GM19452 (cell line): ENCODE data around the gene MAP4K2.
"Not testable (repeated sequence)": the region's sequence is repeated elsewhere in the genome, so short reads cannot be mapped to it uniquely, and the experiment has no call there.

Source experiments
- ATAC-seq: cut with Tn5 transposase; IDR thresholded peaks from one replicate; pipeline ENCODE4 v1.9.1; 2021; ENCODE audit not compliant: unreplicated experiment

MAP4K2 gene

GRCh38 chr11:64838600-64839334 is 35.8 kb upstream of the MAP4K2 start:
- ATAC-seq: no peak

GRCh38 chr11:64837887-64838351 is 34.9 kb upstream of the MAP4K2 start:
- ATAC-seq: no peak

- ATAC-seq: no peak
These were observed 33.5 kb upstream of the MAP4K2 start for GRCh38 chr11:64836448-64837072.

DNA sequence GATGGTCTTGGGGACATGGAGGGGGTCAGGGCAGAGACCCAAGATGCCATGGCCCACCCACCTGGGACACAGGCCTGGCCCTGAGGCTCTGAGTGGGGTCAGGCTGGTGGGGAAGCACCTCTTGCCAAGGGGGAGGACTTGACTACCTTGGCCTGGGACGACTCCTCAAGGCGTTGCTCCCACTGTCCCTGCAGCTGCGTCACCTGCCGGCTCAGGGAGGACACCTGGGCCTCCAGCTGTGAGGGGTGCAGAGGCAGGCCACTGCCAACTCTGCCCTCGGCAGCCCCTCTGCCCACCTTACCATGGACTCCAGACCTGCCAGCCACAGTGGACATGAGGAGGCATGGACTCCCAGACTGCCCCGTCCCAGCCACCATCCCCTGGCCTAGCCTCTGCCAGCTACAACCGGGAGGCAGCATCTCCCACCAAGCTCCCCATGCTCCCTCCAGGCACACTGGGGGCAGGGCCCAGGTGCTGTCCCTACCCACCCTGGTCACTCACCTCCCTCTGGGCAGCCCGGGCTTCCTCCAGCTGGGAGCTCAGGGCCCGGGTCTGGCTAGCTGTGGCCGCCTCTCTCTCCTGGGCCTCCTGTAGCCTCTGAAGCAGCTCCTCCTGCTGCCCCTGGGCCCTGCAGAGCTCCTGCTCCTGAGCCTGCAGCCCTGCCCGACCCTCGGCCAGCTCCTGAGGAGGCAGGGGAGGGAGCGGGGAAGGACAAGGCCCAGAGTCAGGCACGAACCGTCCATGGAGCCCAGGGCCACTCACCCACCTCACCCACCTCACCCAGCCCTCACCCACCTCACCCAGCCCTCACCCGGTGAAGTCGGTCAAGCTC is 32.8 kb upstream of the MAP4K2 start:
- no peak for ATAC-seq

GRCh38 chr11:64834723-64835615 is 32.0 kb upstream of the MAP4K2 start:
- no peak for ATAC-seq

GRCh38 chr11:64834031-64834722 is 31.2 kb upstream of the MAP4K2 start:
- no peak for ATAC-seq

- ATAC-seq: no peak
These were observed 30.5 kb upstream of the MAP4K2 start for GRCh38 chr11:64833509-64833908.

DNA sequence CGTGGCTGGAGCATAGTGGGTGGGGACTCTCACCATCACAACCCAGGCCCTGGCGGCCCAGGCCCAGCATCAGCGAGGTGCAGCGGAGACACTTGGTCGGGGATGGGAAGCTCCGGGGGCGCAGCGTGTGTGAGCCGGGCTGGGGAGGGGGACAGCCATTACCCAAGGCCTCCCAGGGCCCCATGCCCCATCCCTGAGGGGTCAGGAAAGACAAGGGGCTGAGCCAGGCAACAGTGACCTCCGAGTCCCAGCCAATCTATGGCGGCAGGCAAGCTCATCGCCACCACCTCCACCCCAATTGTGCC is 30.1 kb upstream of the MAP4K2 start:
- ATAC-seq: no peak

DNA sequence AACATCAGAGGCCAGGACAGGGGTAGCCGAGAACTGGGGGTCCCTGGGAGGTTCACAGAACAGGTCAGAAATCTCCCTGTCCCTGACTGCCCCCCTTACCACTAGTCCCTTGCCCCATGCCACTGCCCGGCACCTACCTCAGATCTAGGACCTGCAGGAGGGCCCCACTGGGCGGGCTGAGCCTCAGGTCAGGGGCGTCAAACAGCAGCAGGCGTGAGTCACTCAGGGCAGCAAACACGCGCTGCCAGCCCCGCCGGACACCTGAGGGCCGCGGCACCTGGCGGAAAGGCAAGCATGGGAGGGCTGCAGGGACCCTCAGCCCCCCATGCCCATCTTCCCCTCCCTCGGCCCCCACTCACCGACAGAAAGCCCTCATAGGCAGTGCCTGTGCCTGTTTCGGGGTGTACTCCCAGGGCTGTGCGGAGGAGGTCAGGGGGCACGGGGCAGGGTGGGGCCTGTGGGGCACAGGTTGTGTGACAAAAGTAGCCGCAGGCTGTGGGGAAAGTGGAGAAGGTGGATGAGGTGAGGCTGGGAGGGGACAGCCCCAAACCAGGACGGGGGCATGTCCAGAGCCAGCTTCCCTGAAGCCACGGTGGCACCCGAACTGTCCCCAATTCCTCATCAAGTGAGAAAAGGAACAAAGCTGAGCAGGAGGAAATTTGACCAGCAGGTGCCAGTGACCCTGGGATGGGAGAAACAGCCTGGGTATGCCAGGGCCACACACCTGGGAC is 29.6 kb upstream of the MAP4K2 start:
- no peak for ATAC-seq

DNA sequence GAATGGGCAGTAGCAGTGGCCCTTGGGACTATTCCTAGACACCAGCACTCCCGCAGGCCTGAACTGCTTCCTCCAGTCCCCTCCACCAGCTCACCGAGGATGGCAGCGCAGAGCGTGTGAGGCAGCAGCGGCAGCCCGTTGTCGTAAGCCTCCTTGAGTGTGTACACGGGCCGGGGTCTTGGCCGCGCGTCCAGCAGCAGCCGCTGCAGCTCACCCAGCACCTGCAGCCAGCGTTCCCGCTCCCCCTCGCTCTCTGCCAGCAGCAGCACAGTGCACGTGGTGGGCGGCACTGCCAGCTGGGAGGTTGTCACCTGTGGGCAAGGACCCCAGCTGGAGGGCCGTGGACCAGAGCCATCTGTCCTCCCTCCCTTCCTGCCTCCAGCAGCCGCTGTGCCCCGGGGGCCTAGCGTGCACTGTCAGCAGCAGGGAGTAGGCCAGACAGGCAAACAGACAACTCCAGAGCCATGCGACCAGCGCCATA is 28.4 kb upstream of the MAP4K2 start:
- no peak for ATAC-seq

GRCh38 chr11:64829536-64830251 is 26.7 kb upstream of the MAP4K2 start:
- no peak for ATAC-seq

DNA sequence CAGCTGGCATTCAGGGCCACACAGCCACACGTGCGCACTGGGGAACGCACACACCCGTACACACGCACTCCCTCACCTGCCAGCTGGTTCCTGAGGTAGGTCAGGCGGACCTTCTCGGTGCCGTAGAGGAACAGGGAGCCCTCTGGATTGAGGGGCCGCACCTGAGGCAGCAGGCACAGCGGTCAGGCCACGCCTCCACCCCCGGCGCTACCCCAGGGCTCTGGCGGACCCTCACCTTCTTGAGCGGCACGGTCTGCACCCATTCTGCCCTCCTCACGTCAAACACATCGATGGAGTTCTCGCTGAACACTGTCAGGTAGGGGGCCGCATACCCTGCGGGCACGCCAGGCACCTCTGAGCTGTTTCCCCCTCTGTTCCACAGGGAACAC is 24.4 kb upstream of the MAP4K2 start:
- no peak for ATAC-seq

GRCh38 chr11:64826578-64827450 is 23.8 kb upstream of the MAP4K2 start:
- no peak for ATAC-seq

- no peak for ATAC-seq
These were observed 23.0 kb upstream of the MAP4K2 start for GRCh38 chr11:64826062-64826461.

- ATAC-seq: no peak
These were observed 20.6 kb upstream of the MAP4K2 start for GRCh38 chr11:64823568-64824119.

DNA sequence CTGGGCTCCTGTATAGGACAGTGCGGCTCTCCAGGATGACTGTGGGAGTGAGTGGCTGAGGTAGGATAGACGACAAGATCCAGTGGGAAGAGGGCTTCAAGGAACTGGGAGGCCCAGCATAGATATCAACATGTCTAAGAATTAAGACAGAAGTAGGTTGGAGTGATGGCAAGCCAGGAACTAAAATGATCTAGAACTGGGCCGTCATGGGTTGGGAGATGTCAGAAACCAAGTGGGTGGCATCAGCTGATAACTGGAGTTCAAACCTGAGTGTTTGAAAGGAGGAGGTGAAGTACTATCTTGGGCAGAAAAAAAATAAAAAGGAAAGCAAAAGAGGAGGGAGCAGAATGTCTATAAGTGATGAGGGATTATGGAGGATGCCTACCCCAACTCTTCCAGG is 14.5 kb upstream of the MAP4K2 start:
- no peak for ATAC-seq

GRCh38 chr11:64815433-64815832 is 12.4 kb upstream of the MAP4K2 start:
- ATAC-seq: not testable (repeated sequence)
